Cerebellar nuclear complex (tissue), 1 donor: ENCODE data around the gene EFCAB6.
A peak's percentile ranks its signal among the peaks of the same experiment; 100 is the strongest.

Experiments used
- DNase-seq, 2 experiments: peaks; one replicate each; lab custom pipeline; 2025; lab: John Stamatoyannopoulos, UW

Gene EFCAB6

DNA sequence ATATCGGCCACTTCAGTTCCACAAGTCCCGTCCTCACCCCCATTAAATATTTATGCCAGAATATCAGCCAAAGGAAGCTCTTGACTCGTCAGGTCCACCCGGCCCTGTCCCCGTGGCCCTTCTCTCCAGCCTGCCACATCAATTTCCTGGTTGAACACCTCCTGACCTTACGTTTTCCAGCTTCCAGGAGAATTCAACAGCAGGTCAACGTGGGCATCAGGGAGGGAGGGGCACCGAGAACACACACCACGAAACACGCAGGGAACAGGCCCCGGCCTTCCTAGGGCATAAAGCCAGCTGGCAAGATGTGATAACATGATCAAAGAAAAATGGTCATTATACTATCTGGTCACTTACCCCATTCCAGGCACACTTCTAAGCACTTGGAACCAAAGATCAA, 34.9 kb upstream of the EFCAB6 start:
- DNase-seq: no peak

DNA sequence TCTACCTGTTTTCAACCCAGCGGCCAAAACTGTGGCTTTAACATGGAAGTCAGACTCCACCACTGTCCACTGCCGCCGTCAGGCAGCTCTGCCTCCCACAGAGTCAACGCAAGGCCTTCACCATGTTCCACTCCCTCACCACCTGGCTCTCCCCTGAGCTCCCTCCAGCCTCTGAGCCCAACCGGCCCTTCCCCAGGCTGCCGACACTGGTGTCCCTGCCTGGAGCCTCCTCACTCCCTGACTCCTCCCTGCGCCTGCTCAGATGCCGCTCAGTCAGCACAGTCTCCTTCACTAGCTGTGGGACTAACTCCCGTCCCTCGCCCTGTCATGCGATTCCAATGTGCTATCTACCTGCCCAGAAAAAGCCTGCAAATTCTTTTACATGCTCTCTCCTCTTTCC, 33.9 kb upstream of the EFCAB6 start:
- DNase-seq: no peak

DNA sequence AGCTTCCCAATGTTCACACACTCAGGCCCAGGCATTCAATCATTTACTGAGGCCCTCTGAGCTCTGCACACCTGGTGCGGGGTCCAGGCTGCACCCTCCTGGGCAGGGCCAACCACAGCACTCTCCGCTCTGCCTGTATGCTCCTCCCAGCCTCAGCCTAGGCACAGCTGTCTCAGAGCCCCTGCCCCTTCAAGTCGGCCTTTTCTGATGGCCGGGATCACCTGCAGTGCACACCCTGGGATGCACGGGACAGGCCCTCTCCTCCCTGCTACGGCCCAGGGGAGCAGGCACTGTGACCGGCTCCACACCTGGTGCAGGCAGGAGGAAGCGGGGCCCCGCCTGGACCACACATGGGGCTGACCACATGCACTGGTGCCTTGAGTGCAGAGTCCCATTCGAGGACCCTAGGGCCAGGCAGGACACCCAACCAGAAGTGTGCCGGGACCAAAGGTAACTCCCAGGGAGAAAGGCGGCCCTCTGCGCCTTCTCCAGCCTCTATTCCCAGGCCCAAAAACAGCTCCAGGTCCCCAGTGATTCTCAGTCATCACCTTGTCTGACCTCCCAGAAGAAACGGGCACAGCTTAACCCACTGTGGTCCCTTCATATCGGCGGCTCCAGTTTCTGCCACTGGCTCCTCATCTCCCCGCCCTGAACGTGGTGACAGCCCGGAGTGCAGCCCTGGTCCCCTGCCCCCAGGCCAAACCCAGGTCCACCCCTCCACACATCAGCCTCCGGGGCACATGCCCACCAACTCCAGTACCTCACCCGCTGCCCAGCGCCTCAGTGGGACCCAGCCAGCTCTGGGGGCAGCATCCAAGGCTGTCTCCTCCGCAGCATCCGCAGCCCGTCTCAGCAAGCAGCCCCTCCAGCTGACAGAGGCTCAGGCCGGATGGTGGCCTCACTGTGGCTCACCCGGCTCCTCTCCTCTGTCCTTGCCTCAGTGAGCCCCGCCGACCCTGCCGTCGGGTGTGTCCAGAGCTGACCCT, 32.7 kb upstream of the EFCAB6 start:
- DNase-seq: no peak

DNA sequence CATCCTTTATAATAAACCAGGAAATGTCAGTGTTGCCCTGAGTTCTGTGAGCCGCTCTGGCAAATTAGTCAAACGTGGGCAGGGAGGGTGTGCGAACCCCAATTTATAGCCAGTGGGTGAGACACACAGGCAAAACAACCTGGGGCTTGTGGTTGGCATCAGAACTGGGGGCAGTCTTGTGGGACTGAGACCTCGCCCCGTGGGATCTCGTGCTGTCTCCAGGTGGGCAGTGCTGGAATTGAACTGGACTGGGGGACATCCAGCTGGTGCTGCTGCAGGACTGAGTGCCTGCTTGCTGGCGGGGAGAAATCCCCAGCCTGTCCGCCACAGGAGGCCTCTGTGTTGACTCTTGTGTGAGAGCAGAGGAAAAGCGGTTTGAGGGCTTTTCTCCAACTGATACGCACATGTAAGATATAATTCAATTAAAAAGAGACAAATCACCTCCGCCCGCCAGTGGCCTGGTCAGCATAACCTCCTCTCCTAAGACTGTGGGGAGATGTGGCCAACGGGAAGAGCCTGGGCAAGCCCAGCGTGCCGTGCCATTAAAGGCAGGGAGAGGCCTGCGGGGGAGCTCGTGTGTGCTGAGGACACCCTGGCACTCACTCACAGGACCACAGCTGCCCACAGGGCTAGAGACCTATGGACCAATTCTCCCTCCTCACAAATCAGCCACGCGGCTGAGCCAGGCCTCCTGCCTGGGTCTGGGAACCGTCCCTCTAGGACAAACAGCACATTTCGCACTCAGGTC, 31.9 kb upstream of the EFCAB6 start:
- no peak for DNase-seq

DNA sequence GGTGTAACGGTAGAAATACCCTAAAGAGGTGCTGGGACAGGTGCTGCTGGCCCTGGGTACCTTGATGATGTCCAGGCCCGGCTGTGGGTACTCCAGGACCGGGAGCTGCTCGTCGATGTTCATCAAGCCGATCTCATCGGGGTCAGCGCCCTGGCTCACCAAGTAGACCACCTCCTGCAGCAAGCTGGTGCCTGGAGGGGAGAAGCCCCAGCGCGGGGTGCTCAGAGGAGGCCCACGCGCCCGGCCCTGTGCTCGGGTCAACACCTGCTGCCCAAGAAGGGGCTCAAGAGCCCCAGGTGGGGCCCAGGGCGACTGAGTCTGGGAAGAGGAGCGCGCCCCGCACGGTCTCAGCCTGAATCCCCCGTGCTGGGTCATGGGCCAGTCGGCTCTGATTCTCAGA, 29.6 kb upstream of the EFCAB6 start:
- no peak for DNase-seq

DNA sequence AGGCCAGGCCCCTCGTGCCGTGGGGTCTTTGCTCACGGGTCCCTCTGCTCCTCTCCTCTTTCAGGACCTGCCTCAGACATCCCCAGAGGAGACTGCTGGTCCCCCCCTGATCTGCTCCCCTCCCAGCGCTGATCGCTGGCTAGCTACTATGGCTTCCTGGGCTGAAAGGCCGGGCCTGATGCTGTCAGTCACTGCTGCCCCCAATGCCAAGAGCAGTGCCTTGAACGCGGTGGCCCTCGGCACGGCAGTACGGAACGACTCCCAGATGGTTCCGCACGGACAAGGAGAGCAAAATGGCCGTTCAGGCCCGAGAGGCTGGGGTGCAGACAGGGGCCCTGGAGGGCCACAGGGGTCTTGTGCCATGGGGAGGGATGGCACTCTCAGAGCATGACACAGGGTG, 28.7 kb upstream of the EFCAB6 start:
- no peak for DNase-seq

DNA sequence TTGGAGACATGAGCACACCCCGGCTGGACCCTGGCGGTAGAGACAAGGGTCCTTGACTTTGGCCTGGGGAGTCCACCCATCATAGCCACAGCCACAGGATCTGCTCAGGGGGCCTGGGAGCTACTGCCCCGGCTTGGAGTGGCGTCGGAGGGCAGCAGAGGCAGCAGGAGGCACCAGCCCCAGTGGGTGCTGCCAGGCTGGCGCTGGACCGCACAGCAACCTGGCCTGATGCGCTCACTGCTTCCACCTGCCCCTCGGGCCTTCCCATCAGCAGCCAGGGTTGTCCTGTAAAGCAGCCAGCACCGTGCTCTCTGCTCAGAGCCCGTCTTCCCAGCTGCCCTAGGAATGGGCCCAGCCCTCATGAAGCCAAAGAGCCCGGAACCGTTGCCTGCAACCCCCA, 28.3 kb upstream of the EFCAB6 start:
- DNase-seq: no peak

DNA sequence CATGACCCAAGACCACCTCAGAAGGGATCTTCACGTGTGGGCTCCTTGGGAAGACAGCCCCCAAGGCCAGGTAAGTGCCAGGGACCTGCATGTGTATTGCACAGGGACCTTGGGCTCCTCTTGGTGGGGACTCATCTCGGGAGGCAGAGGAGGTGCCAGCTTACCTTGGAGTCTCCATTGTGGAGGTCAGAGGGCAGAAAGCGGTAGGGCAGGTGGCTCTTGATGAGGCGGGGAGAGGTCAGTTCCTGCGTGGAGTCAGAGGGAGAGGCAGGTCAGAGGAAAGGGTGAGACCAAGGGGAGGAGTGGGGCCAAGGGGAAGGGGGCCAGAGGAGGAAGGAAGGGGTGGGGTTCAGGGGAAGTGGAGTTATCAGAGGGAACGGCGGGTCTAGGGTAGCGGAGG, 27.7 kb upstream of the EFCAB6 start:
- DNase-seq: no peak

DNA sequence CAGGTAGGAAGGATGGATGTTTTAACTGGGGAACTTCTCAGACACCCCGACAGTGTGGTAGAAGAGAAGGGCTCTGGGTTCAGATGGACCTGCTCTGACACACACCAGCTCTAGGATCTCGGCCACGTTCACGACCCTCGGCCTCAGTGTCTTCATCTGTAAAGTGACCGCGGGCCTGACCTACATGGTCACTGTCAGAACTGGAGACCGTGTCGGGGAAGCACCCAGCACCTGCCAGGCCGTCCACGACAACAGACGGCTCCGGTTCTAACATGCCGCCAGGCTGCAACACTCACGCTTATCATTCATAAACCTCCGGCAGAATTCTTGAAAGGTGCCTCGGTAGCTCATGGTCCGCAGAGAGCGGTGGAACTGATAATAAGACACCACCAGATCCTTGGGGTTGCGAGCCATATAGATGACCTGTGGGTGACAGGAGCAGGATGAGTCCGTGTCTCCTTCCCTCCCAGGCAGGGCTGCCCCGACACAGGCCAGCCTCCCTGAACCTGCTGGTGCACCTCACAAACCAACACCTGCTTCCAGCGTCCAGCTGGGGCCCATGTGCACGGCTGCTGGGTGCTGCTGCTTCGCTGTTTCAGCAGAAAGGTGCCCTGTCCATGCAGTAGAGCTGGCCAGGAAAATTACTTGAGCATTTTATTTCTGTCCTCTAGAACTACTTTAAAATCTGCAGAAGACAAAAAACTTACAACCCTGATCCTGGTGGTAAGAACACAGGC, 26.6 kb upstream of the EFCAB6 start:
- no peak for DNase-seq

DNA sequence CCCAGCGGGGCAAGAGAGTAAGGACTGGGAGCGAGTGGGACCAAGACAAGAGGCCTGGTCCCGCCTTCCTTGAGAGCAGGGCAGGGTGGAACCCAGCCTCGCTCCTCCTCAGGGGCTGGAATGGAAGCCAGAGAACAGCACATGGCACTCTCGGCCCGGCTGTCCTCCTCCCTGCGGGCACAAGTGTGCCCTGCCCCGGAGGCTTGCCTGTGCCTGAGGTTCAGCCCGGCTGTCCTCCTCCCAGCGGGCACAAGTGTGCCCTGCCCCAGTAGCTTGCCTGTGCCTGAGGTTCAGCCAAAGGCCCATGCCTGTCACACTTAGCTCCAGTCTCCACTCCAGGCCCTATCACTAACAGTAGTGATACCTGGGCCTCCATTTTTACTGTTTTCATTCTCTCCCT, 26.1 kb upstream of the EFCAB6 start:
- DNase-seq: no peak

DNA sequence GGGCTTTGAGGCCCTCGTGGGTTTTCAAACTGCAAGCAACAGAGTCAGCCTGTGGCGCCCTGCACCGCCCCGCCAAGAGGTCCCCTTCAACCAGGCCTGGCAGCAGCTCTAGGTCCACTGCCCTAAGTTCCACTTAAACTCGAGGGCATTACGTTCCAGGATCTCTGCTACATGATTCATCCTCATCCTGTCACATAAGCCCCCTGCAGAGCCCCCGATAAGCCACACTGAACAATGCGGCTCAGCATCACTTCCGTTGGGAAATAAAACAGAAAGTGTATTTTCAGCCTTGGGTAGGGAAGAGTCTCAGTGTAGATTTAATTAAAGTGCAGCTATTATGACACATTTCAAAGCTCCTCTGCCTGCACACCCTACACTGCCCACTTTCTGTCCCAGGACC, 25.6 kb upstream of the EFCAB6 start:
- DNase-seq: no peak

DNA sequence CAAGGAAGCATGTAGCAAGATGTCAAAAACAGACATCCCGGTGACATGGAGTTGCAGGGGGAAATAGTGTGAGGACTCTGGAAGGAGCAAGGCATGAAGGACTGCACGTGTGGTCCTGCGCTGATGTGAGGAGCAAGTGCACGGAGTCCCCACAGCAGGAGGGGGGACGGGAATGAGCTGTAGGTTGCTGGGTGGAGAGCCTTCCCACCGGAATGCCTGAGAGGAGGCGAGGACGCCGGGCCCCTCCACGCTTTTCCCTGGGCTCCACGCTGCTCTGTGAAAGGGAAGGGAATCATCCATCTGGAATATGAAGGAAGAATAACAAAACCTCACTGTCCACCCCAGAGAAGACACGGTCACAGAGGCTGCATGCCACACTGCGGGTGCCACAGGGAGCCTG, 23.6 kb upstream of the EFCAB6 start:
- no peak for DNase-seq

DNA sequence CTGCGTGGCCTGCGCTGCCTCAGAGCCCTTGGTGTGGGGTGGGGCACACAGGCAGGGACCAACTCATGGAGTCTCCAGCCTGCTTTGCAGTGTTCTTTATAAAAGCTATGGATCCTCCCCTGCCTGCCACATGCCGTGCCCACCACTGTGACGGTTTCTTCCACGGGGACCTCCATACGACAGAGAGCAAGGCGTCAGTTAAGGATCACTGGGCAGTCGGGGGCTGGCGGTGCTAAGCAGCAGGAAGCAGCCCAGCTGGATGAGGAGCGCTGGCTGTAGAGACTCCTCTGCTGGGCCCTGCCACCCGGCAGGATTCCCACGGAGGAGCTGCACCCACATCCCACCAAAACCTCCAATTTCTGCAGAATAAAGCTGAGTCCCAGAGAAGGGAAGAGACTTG, 23.1 kb upstream of the EFCAB6 start:
- DNase-seq: no peak

DNA sequence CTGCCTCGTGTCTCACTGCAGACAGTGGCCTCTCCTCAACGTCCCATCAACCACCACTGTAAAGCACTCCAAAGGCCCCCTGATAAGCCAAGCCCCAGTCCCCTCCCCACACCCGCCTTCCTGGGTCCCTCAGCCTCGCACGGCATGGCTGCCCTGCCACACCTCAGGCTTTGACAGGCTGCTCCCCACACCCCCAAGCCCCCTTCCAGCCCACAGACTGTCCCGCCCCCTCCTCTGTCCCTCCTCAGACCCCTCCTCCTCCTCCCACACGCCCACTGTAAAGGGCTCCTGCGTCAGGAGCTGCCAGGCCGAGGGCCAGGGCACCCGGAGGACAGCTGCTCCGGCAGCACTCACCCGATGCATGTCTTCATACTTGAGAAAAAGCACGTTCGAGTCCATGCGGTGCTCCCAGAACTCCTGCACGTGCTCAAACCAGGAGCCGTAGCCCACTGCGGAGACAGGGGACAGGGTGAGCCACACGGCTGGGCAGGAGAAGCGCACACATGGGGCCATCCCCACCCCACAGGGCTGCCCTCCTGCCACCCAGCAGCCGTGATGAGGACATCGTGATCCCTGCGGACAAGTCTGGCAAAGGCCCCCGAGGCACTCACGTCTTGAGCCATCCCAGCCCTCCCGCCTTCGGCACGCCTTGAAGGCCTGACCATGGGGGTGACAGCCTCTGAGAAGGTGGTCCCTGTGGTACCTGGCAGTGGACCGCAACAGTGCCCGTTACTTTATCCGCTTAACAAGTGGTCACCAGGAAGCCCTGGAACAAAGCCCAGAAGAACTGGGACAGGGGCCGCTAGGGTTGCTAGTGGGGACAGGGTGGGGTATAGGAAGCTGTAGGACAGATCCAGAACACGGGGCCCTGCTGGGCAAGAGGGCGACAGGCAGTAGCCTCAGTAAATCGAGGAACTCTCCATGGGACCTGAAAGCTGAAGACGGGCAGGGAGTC, 21.5 kb upstream of the EFCAB6 start:
- DNase-seq: no peak

DNA sequence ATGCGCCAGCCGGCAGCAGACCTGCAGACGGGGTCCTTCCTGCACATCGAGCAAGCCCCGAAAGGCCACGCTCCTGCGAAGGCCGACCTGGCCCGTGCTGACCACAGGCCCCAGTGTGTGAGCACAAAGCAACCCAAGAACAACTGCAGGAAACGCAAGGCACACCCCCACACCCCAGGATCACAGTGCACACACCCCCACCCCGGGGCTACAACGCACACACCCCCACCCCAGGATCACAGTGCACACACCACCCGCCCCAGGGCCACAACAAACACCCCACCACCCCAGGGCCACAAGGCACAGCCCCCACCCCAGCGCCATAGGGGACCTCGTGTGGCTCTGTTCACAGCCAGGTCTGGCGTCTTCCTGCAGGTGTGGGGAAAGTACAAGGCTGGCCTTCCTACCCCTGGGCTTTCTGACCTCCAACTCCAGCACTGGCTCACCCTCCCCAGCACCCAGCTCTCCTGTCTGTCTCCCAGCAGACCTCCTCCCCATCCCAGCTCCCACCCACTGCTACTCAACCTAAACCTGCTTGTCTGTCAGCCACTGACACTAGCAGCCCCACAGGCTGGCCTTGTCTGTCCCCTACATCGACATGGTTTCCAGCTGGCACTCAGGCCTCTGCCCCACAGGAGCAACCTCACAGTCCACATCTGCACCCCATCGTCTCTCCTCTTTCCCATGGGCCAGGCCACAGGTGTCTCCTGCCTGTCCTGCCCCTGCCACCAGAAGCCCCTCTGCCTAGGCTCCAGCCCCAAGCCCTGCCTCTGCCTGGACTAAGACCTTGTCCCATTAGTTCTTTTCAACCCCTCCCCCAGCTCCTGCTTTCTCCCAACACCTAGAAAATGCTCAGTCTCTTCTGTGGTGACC, 20.5 kb upstream of the EFCAB6 start:
- DNase-seq: no peak

DNA sequence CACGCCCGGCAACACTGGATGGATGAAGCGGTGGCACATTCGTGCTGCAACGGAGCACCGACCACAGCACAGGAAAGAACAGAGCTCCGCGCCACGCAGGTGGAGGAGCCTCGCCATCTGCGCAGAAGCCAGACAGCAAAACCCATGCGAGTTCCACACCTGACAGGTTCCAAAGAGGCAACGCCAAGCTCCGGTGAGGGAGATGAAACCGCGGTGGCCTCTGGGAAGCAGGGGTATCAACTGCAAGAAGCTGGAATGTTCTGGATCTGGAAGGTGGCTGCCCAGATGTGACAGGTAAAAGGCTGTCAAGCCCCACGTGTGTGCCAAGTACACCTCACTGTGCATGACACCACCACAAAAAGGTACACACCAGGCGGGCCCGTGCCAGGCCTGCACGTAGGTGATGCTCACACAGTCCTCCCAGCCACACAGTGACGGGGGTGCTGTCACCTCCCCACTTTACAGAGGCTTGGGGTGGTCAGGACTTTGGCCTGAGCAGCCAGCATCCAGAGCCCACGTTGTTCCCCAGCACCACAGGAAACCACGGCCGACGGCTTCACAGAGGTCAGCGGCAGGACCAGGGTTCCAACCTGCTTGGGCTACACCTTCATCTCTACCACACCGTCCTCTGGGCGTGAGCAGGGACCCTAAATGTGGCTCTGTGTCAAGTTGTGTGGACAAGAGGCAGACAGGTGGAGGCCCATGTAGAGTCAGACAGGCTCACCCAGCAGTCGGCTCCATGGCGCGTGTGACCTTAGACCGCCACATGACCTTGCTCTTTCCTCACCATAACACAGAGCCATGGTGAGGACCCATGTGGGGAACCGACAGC, 19.7 kb upstream of the EFCAB6 start:
- no peak for DNase-seq

DNA sequence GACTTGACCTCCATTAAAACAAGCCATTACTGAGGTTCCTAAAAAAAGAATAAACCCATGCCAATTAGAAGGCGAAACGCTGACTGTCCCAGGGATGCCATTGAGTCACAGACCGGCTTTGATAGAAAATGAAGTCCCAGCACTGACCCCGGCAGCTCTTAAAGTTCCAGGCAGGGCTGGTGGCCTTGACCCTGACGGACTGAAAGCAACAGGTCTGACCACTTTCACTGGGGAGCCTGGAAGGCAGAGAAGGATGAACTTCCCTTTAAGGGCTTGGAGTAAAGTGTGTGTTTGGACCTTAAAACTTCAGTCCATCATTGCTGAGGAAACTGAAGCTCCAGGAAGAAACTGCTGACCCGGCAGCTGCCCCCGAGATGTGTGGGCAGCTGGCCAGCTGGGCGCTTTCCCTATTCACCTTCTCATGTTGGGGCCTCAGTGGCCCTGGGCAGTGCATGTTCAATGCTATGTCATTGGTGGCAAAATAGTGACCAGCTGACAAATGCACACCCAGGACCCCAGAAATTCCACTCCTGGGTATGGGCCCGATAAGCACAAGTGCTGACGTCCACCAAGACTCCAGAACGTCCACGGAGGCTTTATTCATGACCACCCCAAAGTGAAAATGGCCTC, 18.9 kb upstream of the EFCAB6 start:
- no peak for DNase-seq

DNA sequence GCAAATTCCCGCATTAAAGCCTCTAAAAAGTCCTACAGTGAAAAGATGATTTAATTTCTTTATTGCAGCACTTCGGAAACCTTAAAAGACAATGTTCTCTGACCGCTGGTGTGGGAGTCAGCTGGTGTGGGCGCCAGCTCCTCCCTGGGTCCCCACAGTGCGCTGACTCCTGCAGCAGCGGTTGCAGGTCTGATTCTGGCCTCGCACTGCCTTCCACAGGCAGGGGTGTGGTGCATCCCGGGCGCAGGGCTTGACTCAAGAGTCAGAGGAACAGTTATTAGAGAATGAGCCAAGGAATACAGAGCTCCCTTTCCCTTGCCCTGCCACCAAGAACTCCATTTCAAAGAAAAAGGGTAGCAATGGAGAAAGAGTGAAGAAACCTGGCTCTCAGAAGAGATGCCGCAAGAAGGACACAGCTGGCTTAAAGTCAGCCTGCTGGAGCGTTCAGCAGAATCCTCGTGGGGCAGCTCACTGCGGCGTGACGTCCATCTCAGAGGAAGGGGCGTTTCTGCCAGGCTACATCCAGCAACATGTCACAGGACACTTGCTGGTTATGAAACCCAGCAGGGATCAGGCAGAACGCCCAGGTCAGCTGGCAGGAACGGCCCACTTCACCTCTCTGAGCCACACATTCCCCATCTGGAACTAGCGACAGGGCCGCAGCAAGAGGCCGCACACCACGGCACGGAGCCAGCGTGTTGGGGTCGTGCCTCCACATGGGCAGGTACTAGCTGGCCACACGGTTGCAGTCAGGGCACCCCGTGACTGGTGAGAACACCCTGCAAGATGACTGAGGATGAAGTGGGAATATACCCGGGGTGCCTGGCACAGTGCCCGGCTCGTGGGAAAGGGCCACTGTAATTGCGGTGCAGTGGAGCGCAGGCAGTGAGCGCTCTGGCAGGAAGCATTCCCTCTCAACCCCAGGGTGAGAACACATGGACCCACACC, 18.1 kb upstream of the EFCAB6 start:
- peak in 1 of 2 experiments; percentile 11 for DNase-seq
